ENCODE results near the gene EML2.

The EML2 gene

DNA sequence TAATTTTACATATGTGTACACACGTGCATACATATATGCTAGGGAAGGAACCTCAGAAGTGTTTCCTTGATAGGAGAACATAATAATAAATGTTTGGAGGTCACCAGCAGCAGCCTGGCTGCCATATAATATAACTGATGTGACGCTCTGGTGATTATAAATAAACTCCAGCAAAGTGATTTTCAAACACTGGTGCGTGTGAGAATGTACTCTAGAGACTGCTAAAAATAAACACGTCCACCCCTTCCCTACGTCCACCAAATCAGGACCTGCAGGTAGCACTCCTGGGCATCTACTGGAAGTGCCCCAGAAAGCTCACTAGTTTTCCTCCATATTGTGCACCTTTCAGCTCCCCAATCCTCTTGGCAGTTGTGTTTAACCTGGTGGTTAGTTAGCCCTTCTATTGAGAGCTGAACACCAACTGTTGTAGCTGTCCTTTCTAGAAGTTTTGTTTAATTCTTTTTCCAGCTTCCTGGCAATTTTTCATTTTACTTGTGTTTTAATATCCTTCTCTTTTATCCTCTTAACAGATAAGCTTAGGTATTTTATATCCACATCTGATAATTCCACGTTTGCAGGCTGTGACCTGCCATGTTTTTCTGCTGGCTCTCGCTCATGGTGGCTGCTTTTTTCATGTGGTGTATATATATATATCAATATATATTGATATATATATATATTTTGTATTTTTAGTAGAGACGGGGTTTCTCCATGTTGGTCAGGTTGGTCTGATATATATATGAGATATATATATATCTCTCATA, 67.6 kb downstream of the EML2 start:
- POLR2A ChIA-PET: no interaction called here
- TF ChIP-seq FOXK2 (IDR thresholded peaks at IDR 0.05) (no peak), ELF4 (IDR thresholded peaks at IDR 0.05) (no peak), CTBP1 (IDR thresholded peaks at IDR 0.05; ENCODE audit: borderline replicate concordance) (no peak), L3MBTL2 (conservative IDR thresholded peaks at IDR 0.05) (no peak), TARDBP (IDR thresholded peaks at IDR 0.05) (no peak)
- TF ChIP-seq, protein P1, sequence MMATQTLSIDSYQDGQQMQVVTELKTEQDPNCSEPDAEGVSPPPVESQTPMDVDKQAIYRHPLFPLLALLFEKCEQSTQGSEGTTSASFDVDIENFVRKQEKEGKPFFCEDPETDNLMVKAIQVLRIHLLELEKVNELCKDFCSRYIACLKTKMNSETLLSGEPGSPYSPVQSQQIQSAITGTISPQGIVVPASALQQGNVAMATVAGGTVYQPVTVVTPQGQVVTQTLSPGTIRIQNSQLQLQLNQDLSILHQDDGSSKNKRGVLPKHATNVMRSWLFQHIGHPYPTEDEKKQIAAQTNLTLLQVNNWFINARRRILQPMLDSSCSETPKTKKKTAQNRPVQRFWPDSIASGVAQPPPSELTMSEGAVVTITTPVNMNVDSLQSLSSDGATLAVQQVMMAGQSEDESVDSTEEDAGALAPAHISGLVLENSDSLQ (IDR thresholded peaks at IDR 0.05): no peak
- CTCF ChIA-PET: no interaction called here
- DNase-seq (ENCODE audit: extremely low spot score): no peak

DNA sequence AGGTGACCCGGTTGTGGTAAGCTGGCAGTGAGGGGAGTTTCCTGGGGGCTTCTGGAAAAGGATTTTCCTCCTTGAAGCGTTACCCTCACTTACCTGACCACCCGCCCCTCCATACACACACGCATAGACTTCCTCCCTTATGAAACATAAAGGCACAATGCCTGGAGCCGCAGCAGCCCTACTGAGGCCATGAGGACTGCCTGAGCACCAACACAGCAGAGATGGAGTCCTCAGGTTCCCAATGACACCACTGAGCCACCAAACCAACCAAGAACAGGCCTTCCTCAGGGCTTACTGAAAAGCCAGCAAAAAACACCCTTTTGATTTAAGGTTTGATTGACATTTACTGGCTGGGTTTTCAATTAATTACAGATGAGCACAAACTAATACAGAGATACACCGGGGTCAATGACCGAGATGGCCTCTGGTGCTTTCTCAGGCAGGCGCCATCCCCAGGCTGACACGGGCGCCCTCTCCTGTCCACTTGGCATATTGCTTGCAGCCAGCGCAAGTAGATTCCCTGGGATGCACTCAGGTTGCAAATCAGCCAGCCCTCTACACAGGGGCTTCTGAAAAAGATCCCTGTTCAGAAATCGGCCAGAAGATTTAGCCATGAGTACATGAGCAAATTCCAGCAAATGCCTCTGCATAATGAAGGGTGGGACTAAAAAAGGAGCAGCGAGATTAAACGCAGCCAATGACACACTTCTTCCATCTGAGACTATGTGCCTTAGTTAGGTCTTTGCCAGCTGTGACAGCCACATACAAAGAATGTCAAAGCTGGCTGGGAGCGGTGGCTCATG, 69.4 kb downstream of the EML2 start:
- CTCF ChIA-PET: interaction anchor here (1.0 to 1.4 kb wide), 2 partner anchors 11 to 42 kb away, joined by 3 to 7 read pairs; no protein-coding TSS in a partner anchor
- peak; percentile 78 for DNase-seq (ENCODE audit: extremely low spot score)
- POLR2A ChIA-PET: no interaction called here
- TF ChIP-seq L3MBTL2 (conservative IDR thresholded peaks at IDR 0.05) (no peak), ARNT (IDR thresholded peaks at IDR 0.05) (no peak), TARDBP (IDR thresholded peaks at IDR 0.05) (no peak), FOXK2 (IDR thresholded peaks at IDR 0.05) (no peak), NFRKB (IDR thresholded peaks at IDR 0.05) (no peak), ZNF384 (IDR thresholded peaks at IDR 0.05) (no peak), FOXM1 (IDR thresholded peaks at IDR 0.05; ENCODE audit: borderline replicate concordance) (no peak), ELF4 (IDR thresholded peaks at IDR 0.05) (no peak), BHLHE40 (IDR thresholded peaks at IDR 0.05; ENCODE audit: borderline replicate concordance) (no peak), LEF1 (IDR thresholded peaks at IDR 0.05; ENCODE audit: borderline replicate concordance) (no peak), HDGF (IDR thresholded peaks at IDR 0.05; ENCODE audit: borderline replicate concordance) (no peak), FOXA1 (IDR thresholded peaks at IDR 0.05) (no peak), SUZ12 (IDR thresholded peaks at IDR 0.05) (no peak), CTBP1 (IDR thresholded peaks at IDR 0.05; ENCODE audit: borderline replicate concordance) (no peak), SP1 (IDR thresholded peaks at IDR 0.05) (no peak)
- TF ChIP-seq, protein P1 (IDR thresholded peaks at IDR 0.05): no peak

DNA sequence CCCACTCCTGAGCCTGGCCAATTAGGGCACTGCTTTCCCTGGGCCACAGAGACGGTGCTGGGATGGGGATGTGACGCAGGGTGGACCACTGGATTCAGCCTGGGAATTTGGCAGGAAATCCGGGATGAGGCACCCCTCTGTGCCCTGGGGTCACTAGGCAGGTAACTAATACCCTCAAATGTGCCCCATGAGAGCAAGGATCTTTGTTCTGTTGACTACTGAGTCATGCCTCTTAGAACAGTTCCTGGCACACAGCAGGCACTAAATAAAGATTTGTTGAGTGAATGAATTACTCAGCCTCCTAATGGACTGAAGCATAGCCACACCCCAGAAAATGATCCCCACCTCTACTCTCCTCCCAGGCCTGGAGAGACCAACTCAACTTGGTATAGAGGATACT, 70.5 kb downstream of the EML2 start:
- TF ChIP-seq TARDBP (IDR thresholded peaks at IDR 0.05) (no peak), L3MBTL2 (conservative IDR thresholded peaks at IDR 0.05) (no peak), NFRKB (IDR thresholded peaks at IDR 0.05) (no peak), LEF1 (IDR thresholded peaks at IDR 0.05; ENCODE audit: borderline replicate concordance) (no peak), ARNT (IDR thresholded peaks at IDR 0.05) (no peak), FOXM1 (IDR thresholded peaks at IDR 0.05; ENCODE audit: borderline replicate concordance) (no peak), SUZ12 (IDR thresholded peaks at IDR 0.05) (no peak), ZNF384 (IDR thresholded peaks at IDR 0.05) (no peak), CTBP1 (IDR thresholded peaks at IDR 0.05; ENCODE audit: borderline replicate concordance) (no peak), ELF4 (IDR thresholded peaks at IDR 0.05) (no peak), HDGF (IDR thresholded peaks at IDR 0.05; ENCODE audit: borderline replicate concordance) (no peak)
- TF ChIP-seq, protein P1 (IDR thresholded peaks at IDR 0.05): no peak
- ChIA-PET POLR2A (no interaction called here), CTCF (interaction anchor here (0.9 to 1.5 kb wide), 2 partner anchors 10 to 84 kb away, joined by 3 to 4 read pairs; no protein-coding TSS in a partner anchor)
- no peak for DNase-seq (ENCODE audit: extremely low spot score)

DNA sequence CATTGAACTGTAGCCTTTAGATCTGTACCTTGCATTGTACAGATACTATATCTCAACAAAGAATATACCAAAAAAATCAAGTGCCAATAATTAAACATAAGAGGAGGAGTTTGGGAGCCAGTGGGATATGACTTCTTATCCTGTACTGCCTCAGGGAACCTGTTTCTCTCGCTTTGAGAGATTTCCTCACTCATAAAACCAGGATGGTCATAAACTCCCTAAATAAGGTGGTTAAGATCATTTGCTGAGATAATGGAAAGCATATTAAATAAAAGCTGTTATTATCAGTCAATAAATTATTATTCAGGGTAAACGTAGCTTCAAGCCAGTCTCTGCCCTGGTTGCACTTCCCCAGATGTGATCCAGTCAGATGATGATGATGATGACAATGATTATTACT, 71.6 kb downstream of the EML2 start:
- POLR2A ChIA-PET: no interaction called here
- TF ChIP-seq LEF1 (IDR thresholded peaks at IDR 0.05; ENCODE audit: borderline replicate concordance): no peak
- TF ChIP-seq CTBP1 (IDR thresholded peaks at IDR 0.05; ENCODE audit: borderline replicate concordance): no peak
- TF ChIP-seq FOXM1 (IDR thresholded peaks at IDR 0.05; ENCODE audit: borderline replicate concordance): no peak
- TF ChIP-seq L3MBTL2 (conservative IDR thresholded peaks at IDR 0.05): no peak
- TF ChIP-seq SUZ12 (IDR thresholded peaks at IDR 0.05): no peak
- no peak for TF ChIP-seq ARNT (IDR thresholded peaks at IDR 0.05)
- TF ChIP-seq BHLHE40 (IDR thresholded peaks at IDR 0.05; ENCODE audit: borderline replicate concordance): no peak
- no peak for TF ChIP-seq SP1 (IDR thresholded peaks at IDR 0.05)
- TF ChIP-seq TARDBP (IDR thresholded peaks at IDR 0.05): no peak
- TF ChIP-seq FOXK2 (IDR thresholded peaks at IDR 0.05): no peak
- TF ChIP-seq ZNF384 (IDR thresholded peaks at IDR 0.05): no peak
- TF ChIP-seq, protein P1 (IDR thresholded peaks at IDR 0.05): no peak
- TF ChIP-seq NFRKB (IDR thresholded peaks at IDR 0.05): no peak
- no peak for TF ChIP-seq HDGF (IDR thresholded peaks at IDR 0.05; ENCODE audit: borderline replicate concordance)
- no peak for TF ChIP-seq FOXA1 (IDR thresholded peaks at IDR 0.05)
- TF ChIP-seq ELF4 (IDR thresholded peaks at IDR 0.05): no peak
- CTCF ChIA-PET: interaction anchor here (0.6 to 1.5 kb wide), 3 partner anchors 9 to 202 kb away, joined by 3 to 4 read pairs (median 3); partner anchors contain the start of gene SIX5
- no peak for DNase-seq (ENCODE audit: extremely low spot score)

Measured in HEK293T (cell line).